DOHH2 (cell line): ENCODE data around the gene CTIF.

Source experiments
- CTCF ChIP-seq: fragments of 200-600 bp; sonication (generic); IDR thresholded peaks from one replicate; pipeline ENCODE4 v1.5.1; 2014; ENCODE audit warnings: antibody characterized with exemption, mild to moderate bottlenecking, low read depth, low read length; ENCODE audit not compliant: poor library complexity, severe bottlenecking
- EZH2phosphoT487 ChIP-seq: fragments of 200-600 bp; sonication (generic); IDR thresholded peaks from 2 replicates; pipeline ENCODE4 v1.6.1; 2017; ENCODE audit warnings: borderline replicate concordance, mild to moderate bottlenecking, antibody characterized with exemption, low read length, moderate library complexity, mixed read lengths

- TF ChIP-seq CTCF: no peak
- TF ChIP-seq EZH2phosphoT487: no peak
Observed at GRCh38 chr18:48805826-48806535, 267.1 kb downstream of the CTIF start.
